CD14-positive monocyte (primary cell): ENCODE measurements around the gene OPTC. TPM values are rescaled to one million over a fixed set of nuclear protein-coding genes. Genes with fewer than 3 reads are reported as not detected.

Experiments used
- DNase-seq, 3 donors: peaks; one replicate each; pipeline ENCODE4 v3.0.0-alpha.2; 2011 to 2022
- H2AFZ ChIP-seq: 2 replicates; pipeline ENCODE4 v1.6.0; 2012; ENCODE audit warnings: mild to moderate bottlenecking, low read depth, low read length, inconsistent platforms; ENCODE audit not compliant: insufficient read depth, poor library complexity, severe bottlenecking
- H3K27ac ChIP-seq, 2 donors: 1 replicate in 1 of 2; 2 replicates in 1 of 2; pipeline ENCODE4 v1.5.1; 2012 to 2013; ENCODE audit warnings: low read length in 2 of 2, control low read depth in 1 of 2, inconsistent platforms in 1 of 2, low read depth in 1 of 2, mild to moderate bottlenecking in 1 of 2
- H3K27me3 ChIP-seq, 2 donors: one replicate each; pipeline versions ENCODE4 v1.6.0 to v1.6.1; 2011 to 2013; ENCODE audit warnings: low read length in 2 of 2; ENCODE audit not compliant: control insufficient read depth in 2 of 2, insufficient read depth in 2 of 2
- H3K36me3 ChIP-seq, 2 donors: replicated peaks in 1 of 2; 1 replicate in 1 of 2; 2 replicates in 1 of 2; pipeline versions ENCODE4 v1.5.1 to v1.6.1; 2012 to 2013; ENCODE audit warnings: low read length in 2 of 2, control low read depth in 1 of 2, inconsistent platforms in 1 of 2, mild to moderate bottlenecking in 1 of 2; ENCODE audit not compliant: insufficient read depth in 2 of 2, control insufficient read depth in 1 of 2
- H3K4me1 ChIP-seq, 2 donors: 1 replicate in 1 of 2; 2 replicates in 1 of 2; pipeline versions ENCODE4 v1.5.1 to v1.6.1; 2012 to 2013; ENCODE audit warnings: low read length in 2 of 2, control low read depth in 1 of 2, inconsistent platforms in 1 of 2, mild to moderate bottlenecking in 1 of 2, moderate library complexity in 1 of 2; ENCODE audit not compliant: insufficient read depth in 2 of 2, control insufficient read depth in 1 of 2
- H3K4me2 ChIP-seq: replicated peaks from 2 replicates; pipeline ENCODE3; 2012; ENCODE audit warnings: low read length, moderate library complexity, mild to moderate bottlenecking; ENCODE audit not compliant: poor library complexity, severe bottlenecking; ENCODE audit errors: extremely low read depth
- H3K4me3 ChIP-seq, 3 experiments: fragments of 200-600 bp in 1 of 3; sonication (generic) in 1 of 3; replicated peaks in 1 of 3; 1 replicate in 2 of 3; 2 replicates in 1 of 3; pipeline ENCODE4 v1.5.1; 2011 to 2013; ENCODE audit warnings: low read length in 3 of 3, mild to moderate bottlenecking in 3 of 3, control low read depth in 2 of 3, low read depth in 2 of 3, inconsistent platforms in 1 of 3, moderate library complexity in 1 of 3
- H3K79me2 ChIP-seq: 2 replicates; pipeline ENCODE4 v1.6.0; 2012; ENCODE audit warnings: mild to moderate bottlenecking, control low read depth, inconsistent platforms, low read length, moderate library complexity; ENCODE audit not compliant: insufficient read depth
- H3K9ac ChIP-seq: 2 replicates; pipeline ENCODE4 v1.6.0; 2017; ENCODE audit warnings: low read length, mild to moderate bottlenecking; ENCODE audit not compliant: insufficient read depth, poor library complexity, severe bottlenecking
- H3K9me3 ChIP-seq, 2 donors: replicated peaks in 1 of 2; 1 replicate in 1 of 2; 2 replicates in 1 of 2; pipeline versions ENCODE4 v1.5.1 to v1.6.1; 2012 to 2013; ENCODE audit warnings: low read length in 2 of 2, control low read depth in 1 of 2; ENCODE audit not compliant: control insufficient read depth in 1 of 2, insufficient read depth in 1 of 2
- H4K20me1 ChIP-seq: 2 replicates; pipeline ENCODE4 v1.6.0; 2012; ENCODE audit warnings: mild to moderate bottlenecking, low read length, control low read depth, moderate library complexity; ENCODE audit not compliant: insufficient read depth
- H3K27ac Mint-ChIP-seq, 7 donors: one replicate each; pipeline ENCODE4 v1.8.0; 2020; ENCODE audit warnings: mild to moderate bottlenecking in 7 of 7, mixed read lengths in 7 of 7, moderate library complexity in 6 of 7, inconsistent platforms in 2 of 7
- H3K27me3 Mint-ChIP-seq, 3 donors: one replicate each; pipeline ENCODE4 v1.8.0; 2021 to 2022; ENCODE audit warnings: low read depth in 3 of 3, mild to moderate bottlenecking in 3 of 3, mixed read lengths in 3 of 3, moderate library complexity in 3 of 3, inconsistent platforms in 1 of 3
- H3K36me3 Mint-ChIP-seq, 2 donors: one replicate each; pipeline ENCODE4 v1.8.0; 2020; ENCODE audit warnings: mixed read lengths in 2 of 2, inconsistent platforms in 1 of 2, mild to moderate bottlenecking in 1 of 2
- H3K4me1 Mint-ChIP-seq: one replicate; pipeline ENCODE4 v1.8.0; 2020; ENCODE audit warnings: mild to moderate bottlenecking, mixed read lengths
- H3K4me3 Mint-ChIP-seq, 2 donors: one replicate each; pipeline ENCODE4 v1.8.0; 2020; ENCODE audit warnings: mild to moderate bottlenecking in 2 of 2, mixed read lengths in 2 of 2, moderate library complexity in 1 of 2
- H3K9me3 Mint-ChIP-seq, 7 donors: one replicate each; pipeline ENCODE4 v1.8.0; 2020 to 2022; ENCODE audit warnings: mixed read lengths in 7 of 7, mild to moderate bottlenecking in 6 of 7, moderate library complexity in 6 of 7, inconsistent platforms in 2 of 7
- WGBS: methylation state at CpG from one replicate; pipeline ENCODE4 v1.1.5; 2013; ENCODE audit warnings: missing lambda C conversion rate; ENCODE audit not compliant: insufficient coverage; 5-methylcytosine and 5-hydroxymethylcytosine counted together
- intact Hi-C, 2 donors: fragments of 100-400 bp; cut with micrococcal nuclease; formaldehyde crosslinking; loops; one replicate each; pipeline versions ENCODE4 v1.15.0 to v1.15.1; 2023
- polyA plus RNA-seq, 3 donors: library from polyadenylated mRNA; depleted of rRNA in 1 of 3; unstranded in 2 of 3; stranded (reverse) in 1 of 3; fragments of 300-500 nt in 2 of 3; fragments of >200 nt in 1 of 3; fragmentation: Illumina TruSeq in 2 of 3; gene quantifications; 1 replicate in 2 of 3; 2 replicates in 1 of 3; pipeline ENCODE4 v1.2.3, GENCODE V29; 2012 to 2021
- TF ChIP-seq, protein P1 (sequence below): fragments of 200-600 bp; IDR thresholded peaks from one replicate; pipeline ENCODE4 v1.8.0; 2022; ENCODE audit warnings: antibody characterized with exemption, mild to moderate bottlenecking

OPTC gene
- polyA plus RNA-seq, 3 donors = not detected

DNA sequence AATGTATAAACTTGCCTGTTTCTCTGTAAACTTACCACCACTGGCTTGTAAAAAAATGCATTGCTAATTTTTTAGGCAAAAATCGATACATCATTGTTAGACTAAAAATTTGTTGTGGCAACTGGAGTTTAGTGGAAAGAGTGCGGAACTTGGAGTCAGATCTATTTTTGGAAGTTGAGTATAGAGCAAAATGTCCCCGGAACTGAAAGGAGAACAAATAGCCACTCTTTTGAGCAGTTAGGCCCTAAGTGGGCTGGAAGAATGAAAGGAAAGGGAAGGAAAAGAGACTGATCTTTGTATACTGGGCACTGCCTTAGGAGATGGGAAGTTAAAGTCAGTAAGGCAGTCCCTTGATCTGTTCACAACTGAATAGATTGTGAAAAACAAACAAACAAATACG, 30.2 kb downstream of the OPTC start:
- Histone ChIP-seq H3K9ac (no peak overlapping the region), H3K27ac (no peak overlapping the region), H3K36me3 (no peaks in the 10 kb centered on the region), H3K9me3 (no peaks in the 10 kb centered on the region), H2AFZ (no peak overlapping the region), H3K27me3 (no peaks in the 10 kb centered on the region), H3K4me1 (peaks cover 0 to 14% of the 10 kb centered on the region in 2 donors), H4K20me1 (no peaks in the 10 kb centered on the region), H3K79me2 (no peaks in the 10 kb centered on the region), H3K4me3 (no peak overlapping the region), H3K4me2 (no peak overlapping the region)
- Mint-ChIP-seq H3K9me3 (peaks cover 0 to 3% (median 0%) of the 10 kb centered on the region in 7 donors), H3K4me1 (peaks cover 18% of the 10 kb centered on the region), H3K27ac (peak overlapping the region in 2 of 7 donors; percentile 1 to 60), H3K27me3 (peaks cover 0 to 4% (median 3%) of the 10 kb centered on the region in 3 donors), H3K4me3 (no peak overlapping the region), H3K36me3 (no peaks in the 10 kb centered on the region)
- no peak for DNase-seq
- 59% methylated on average over 2 of the region's 4 CpGs for WGBS
- intact Hi-C loops = no loop called here
- TF ChIP-seq, protein P1, sequence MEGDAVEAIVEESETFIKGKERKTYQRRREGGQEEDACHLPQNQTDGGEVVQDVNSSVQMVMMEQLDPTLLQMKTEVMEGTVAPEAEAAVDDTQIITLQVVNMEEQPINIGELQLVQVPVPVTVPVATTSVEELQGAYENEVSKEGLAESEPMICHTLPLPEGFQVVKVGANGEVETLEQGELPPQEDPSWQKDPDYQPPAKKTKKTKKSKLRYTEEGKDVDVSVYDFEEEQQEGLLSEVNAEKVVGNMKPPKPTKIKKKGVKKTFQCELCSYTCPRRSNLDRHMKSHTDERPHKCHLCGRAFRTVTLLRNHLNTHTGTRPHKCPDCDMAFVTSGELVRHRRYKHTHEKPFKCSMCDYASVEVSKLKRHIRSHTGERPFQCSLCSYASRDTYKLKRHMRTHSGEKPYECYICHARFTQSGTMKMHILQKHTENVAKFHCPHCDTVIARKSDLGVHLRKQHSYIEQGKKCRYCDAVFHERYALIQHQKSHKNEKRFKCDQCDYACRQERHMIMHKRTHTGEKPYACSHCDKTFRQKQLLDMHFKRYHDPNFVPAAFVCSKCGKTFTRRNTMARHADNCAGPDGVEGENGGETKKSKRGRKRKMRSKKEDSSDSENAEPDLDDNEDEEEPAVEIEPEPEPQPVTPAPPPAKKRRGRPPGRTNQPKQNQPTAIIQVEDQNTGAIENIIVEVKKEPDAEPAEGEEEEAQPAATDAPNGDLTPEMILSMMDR = no peak

DNA sequence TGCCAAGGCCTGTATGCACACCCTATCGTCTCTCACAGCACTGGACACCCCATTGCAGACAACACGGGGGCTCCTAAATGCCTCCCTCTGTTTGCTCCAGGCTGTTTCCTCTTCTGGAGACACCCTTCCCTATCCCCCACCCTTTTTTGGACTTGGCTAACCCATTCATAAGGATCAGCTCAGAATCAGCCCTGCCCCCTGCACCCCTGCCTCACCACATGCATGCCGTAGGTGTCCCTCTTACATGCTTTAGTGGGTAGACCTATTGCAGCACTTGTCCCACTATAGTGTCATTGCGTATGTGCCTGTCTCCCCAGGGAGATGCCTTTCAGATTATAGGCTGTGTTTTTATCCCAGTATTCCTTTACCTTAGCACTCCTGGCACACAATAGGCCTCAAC, 30.9 kb downstream of the OPTC start:
- H3K4me1 ChIP-seq = peaks cover 0 to 16% of the 10 kb centered on the region in 2 donors
- TF ChIP-seq, protein P1 = no peak
- H3K36me3 Mint-ChIP-seq = no peaks in the 10 kb centered on the region
- no peak overlapping the region for H3K4me2 ChIP-seq
- H3K9me3 Mint-ChIP-seq = peaks cover 0 to 3% (median 0%) of the 10 kb centered on the region in 7 donors
- peaks cover 18% of the 10 kb centered on the region for H3K4me1 Mint-ChIP-seq
- no peak overlapping the region for H2AFZ ChIP-seq
- no peaks in the 10 kb centered on the region for H3K9me3 ChIP-seq
- H3K36me3 ChIP-seq = no peaks in the 10 kb centered on the region
- no peaks in the 10 kb centered on the region for H4K20me1 ChIP-seq
- no peaks in the 10 kb centered on the region for H3K79me2 ChIP-seq
- H3K27ac Mint-ChIP-seq = no peak overlapping the region
- H3K4me3 ChIP-seq = no peak overlapping the region
- 95% methylated on average over 2 of the region's 4 CpGs for WGBS
- DNase-seq = no peak
- no peak overlapping the region for H3K4me3 Mint-ChIP-seq
- H3K27me3 ChIP-seq = no peaks in the 10 kb centered on the region
- no peak overlapping the region for H3K27ac ChIP-seq
- peaks cover 0 to 4% (median 4%) of the 10 kb centered on the region in 3 donors for H3K27me3 Mint-ChIP-seq
- no peak overlapping the region for H3K9ac ChIP-seq
- intact Hi-C loops = no loop called here
